ENCODE data around the gene PDAP1. TPM values are rescaled to one million over a fixed set of nuclear protein-coding genes. Genes with fewer than 3 reads are reported as not detected.

The PDAP1 gene
- total and polyA plus RNA-seq, 2 of the 13 experiments (the other 11 are each of a cell fraction or from before 2014, with no cell fraction given), result 13.0 to 100 TPM

- Histone ChIP-seq H3K9me3 (ENCODE audit: low read length) (no peaks in the 10 kb centered on the region), H3K27ac (ENCODE audit: extremely low read length, insufficient read depth, low read length) (no peak overlapping the region), H3K4me3 (replicated peaks in 1 of 3; ENCODE audit: insufficient read depth in 1 of 3, low read depth in 2 of 3, low read length in 3 of 3) (no peak overlapping the region), H2AFZ (ENCODE audit: low read length) (no peak overlapping the region), H3K4me1 (ENCODE audit: insufficient read depth, low read length) (peaks cover 8% of the 10 kb centered on the region), H4K20me1 (ENCODE audit: insufficient read depth, low read length) (0 out of 2 replicates have a peak, but pooled peaks cover 6% of the 10 kb centered on the region), H3K4me2 (ENCODE audit: low read depth, low read length) (no peak overlapping the region), H3K36me3 (replicated peaks in 1 of 2; ENCODE audit: control insufficient read depth in 1 of 2, insufficient read depth in 2 of 2, low read length in 2 of 2) (peaks cover 14 to 39% of the 10 kb centered on the region in 2 experiments), H3K27me3 (ENCODE audit: control insufficient read depth in 1 of 2, insufficient read depth in 2 of 2, low read length in 2 of 2) (no peaks in the 10 kb centered on the region), H3K9ac (ENCODE audit: insufficient read depth, low read depth, low read length) (no peak overlapping the region), H3K79me2 (ENCODE audit: insufficient read depth, low read length) (peaks cover 9% of the 10 kb centered on the region)
- ATAC-seq (peak; percentile 75), DNase-seq (ENCODE audit: low spot score) (peak; percentile 67), FAIRE-seq (peak; percentile 12)
- in situ Hi-C loops (cut with HindIII; ENCODE audit: extremely low pct_ligation_motif_present, low pct_unique_long_range_greater_than_20kb) (no loop called here), intact Hi-C loops (cut with micrococcal nuclease; ENCODE audit: unreplicated experiment) (loop anchor here (1.0 kb wide), 1 partner anchor 21 kb away; no protein-coding TSS in a partner anchor)
- BruUV-seq (replicated peaks), result no TSS peak
- CTCF ChIA-PET (ENCODE audit: low intra/inter-chr PET ratio, low total read pairs), result interaction anchor here (2.2 kb wide), 1 partner anchor 21 kb away, joined by 18 read pairs; no protein-coding TSS in a partner anchor
- POLR2A ChIA-PET, result interaction anchor here (0.7 to 1.7 kb wide), 3 partner anchors 13 to 22 kb away, joined by 3 to 5 read pairs (median 5); partner anchors contain the start of genes BUD31 and PDAP1
- WGBS (ENCODE audit: low lambda C conversion rate), result 88% methylated on average over 8 of the region's 9 CpGs
- no peak for TF ChIP-seq ZNF777 (CRISPR knock-in tag; IDR thresholded peaks at IDR 0.05)
- no peak for TF ChIP-seq ZNF160 (CRISPR knock-in tag; IDR thresholded peaks at IDR 0.05)
- TF ChIP-seq ZNF512 (CRISPR knock-in tag; IDR thresholded peaks at IDR 0.05), result no peak
- TF ChIP-seq ZFP91 (CRISPR knock-in tag; IDR thresholded peaks at IDR 0.05; ENCODE audit: borderline replicate concordance), result peak; percentile 23; the same call in 1 of the 2 replicates
- 0 out of 2 replicates have a peak, but pooled peaks have one; percentile 31 for TF ChIP-seq ZNF335 (CRISPR knock-in tag; IDR thresholded peaks at IDR 0.05)
- TF ChIP-seq SAP130 (CRISPR knock-in tag; IDR thresholded peaks at IDR 0.05; ENCODE audit: low read depth), result peak; percentile 38; the same call in 1 of the 2 replicates
- no peak for TF ChIP-seq ZNF24 (IDR thresholded peaks at IDR 0.05)
- TF ChIP-seq ATAD3A (CRISPR knock-in tag; IDR thresholded peaks at IDR 0.05), result no peak
- TF ChIP-seq CEBPB (IDR thresholded peaks at IDR 0.05; ENCODE audit: borderline replicate concordance, low read depth, low read length), result no peak
- TF ChIP-seq ZNF550 (CRISPR knock-in tag; IDR thresholded peaks at IDR 0.05; ENCODE audit: borderline replicate concordance), result no peak
- TF ChIP-seq MEIS2 (CRISPR knock-in tag; IDR thresholded peaks at IDR 0.05), result no peak
- peak; percentile 77 for TF ChIP-seq CTCF (CRISPR knock-in tag; IDR thresholded peaks at IDR 0.05)
- 0 out of 2 replicates have a peak, but pooled peaks have one; percentile 35 for TF ChIP-seq IKZF5 (CRISPR knock-in tag; IDR thresholded peaks at IDR 0.05)
- 0 out of 2 replicates have a peak, but pooled peaks have one; percentile 9 for TF ChIP-seq ZFY (CRISPR knock-in tag; IDR thresholded peaks at IDR 0.05)
- TF ChIP-seq MATR3 (CRISPR knock-in tag; IDR thresholded peaks at IDR 0.05), result no peak
- TF ChIP-seq AKAP8 (CRISPR knock-in tag; IDR thresholded peaks at IDR 0.05), result no peak
Observed at GRCh38 chr7:99386584-99387238, 21.7 kb downstream of the PDAP1 start.
